Neural cell (in vitro differentiated cells): ENCODE results near the gene MTERF2.

Experiments
- REST ChIP-seq: IDR thresholded peaks from 2 replicates; pipeline ENCODE4 v1.6.1; 2012; ENCODE audit warnings: borderline replicate concordance
- TAF1 ChIP-seq: IDR thresholded peaks from 2 replicates; pipeline ENCODE4 v1.6.1; 2012; ENCODE audit warnings: low read depth

GRCh38 chr12:107012736-107013425 is 25.9 kb upstream of the MTERF2 start:
- TF ChIP-seq REST (no peak), TAF1 (no peak)
